ENCODE measurements around the gene CFAP299.

DNA sequence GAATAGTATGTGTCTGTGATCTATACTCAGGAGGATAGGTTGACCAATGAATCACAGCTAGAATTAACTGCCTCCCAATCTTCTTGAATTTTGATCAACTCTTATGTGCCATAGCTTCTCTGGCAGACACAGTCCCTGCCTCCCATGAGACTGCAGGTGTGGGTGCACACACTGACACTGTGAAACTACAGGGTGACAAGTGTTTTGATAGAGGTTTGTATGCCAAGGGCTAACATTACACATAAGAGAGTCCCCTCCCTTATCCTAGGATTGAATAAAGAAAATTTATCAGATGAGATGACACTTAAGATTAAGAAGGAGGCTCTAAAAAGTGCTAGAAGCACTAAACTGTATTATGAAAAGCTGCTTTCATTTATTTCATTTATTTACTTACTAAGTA lies 476.6 kb downstream of the CFAP299 start:
- TF ChIP-seq CTCF (IDR thresholded peaks at IDR 0.05) (no peak), ZFX (IDR thresholded peaks at IDR 0.05; ENCODE audit: borderline replicate concordance) (no peak)
